CD4-positive, alpha-beta T cell treated with Interleukin-17A for 1 hour (primary cell): ENCODE data around the gene PTGR3.
"Not testable (repeated sequence)": the region's sequence is repeated elsewhere in the genome, so short reads cannot be mapped to it uniquely, and the experiment has no call there.

Experiments used
- DNase-seq: peaks from one replicate; pipeline ENCODE4 v3.0.0-alpha.2; 2020

Gene PTGR3

GRCh38 chr18:75200605-75201280, 8.2 kb downstream of the PTGR3 start:
- no peak for DNase-seq

- no peak for DNase-seq
Observed at GRCh38 chr18:75200071-75200470, 8.9 kb downstream of the PTGR3 start.

- no peak for DNase-seq
Observed at GRCh38 chr18:75199327-75199726, 9.6 kb downstream of the PTGR3 start.

- no peak for DNase-seq
Observed at GRCh38 chr18:75198036-75198435, 10.9 kb downstream of the PTGR3 start.

GRCh38 chr18:75192899-75193298, 16.0 kb downstream of the PTGR3 start:
- DNase-seq, result no peak

- no peak for DNase-seq
Observed at GRCh38 chr18:75189696-75190095, 19.2 kb downstream of the PTGR3 start.

GRCh38 chr18:75187702-75188101, 21.2 kb downstream of the PTGR3 start:
- not testable (repeated sequence) for DNase-seq

- DNase-seq, result no peak
Observed at GRCh38 chr18:75185460-75185859, 23.5 kb downstream of the PTGR3 start.

GRCh38 chr18:75183973-75184493, 24.9 kb downstream of the PTGR3 start:
- DNase-seq, result no peak

GRCh38 chr18:75183524-75183923, 25.4 kb downstream of the PTGR3 start:
- DNase-seq, result no peak

GRCh38 chr18:75179819-75180600, 28.9 kb downstream of the PTGR3 start:
- no peak for DNase-seq

- DNase-seq, result no peak
Observed at GRCh38 chr18:75178376-75178775, 30.6 kb downstream of the PTGR3 start.

GRCh38 chr18:75176849-75177248, 32.1 kb downstream of the PTGR3 start:
- peak; percentile 6 for DNase-seq

GRCh38 chr18:75173738-75174137, 35.2 kb downstream of the PTGR3 start:
- no peak for DNase-seq

- DNase-seq, result peak; percentile 29
Observed at GRCh38 chr18:75173125-75173432, 35.9 kb downstream of the PTGR3 start.

GRCh38 chr18:75172299-75173124, 36.4 kb downstream of the PTGR3 start:
- DNase-seq, result no peak

- DNase-seq, result no peak
Observed at GRCh38 chr18:75170916-75171315, 38.0 kb downstream of the PTGR3 start.

- DNase-seq, result no peak
Observed at GRCh38 chr18:75170022-75170789, 38.7 kb downstream of the PTGR3 start.

- no peak for DNase-seq
Observed at GRCh38 chr18:75169411-75169810, 39.5 kb downstream of the PTGR3 start.

- DNase-seq, result no peak
Observed at GRCh38 chr18:75168619-75169018, 40.3 kb downstream of the PTGR3 start.

- DNase-seq, result no peak
Observed at GRCh38 chr18:75167759-75168618, 41.0 kb downstream of the PTGR3 start.

GRCh38 chr18:75167137-75167536, 41.8 kb downstream of the PTGR3 start:
- no peak for DNase-seq
